CD14-positive monocyte (primary cell): Measurements from ENCODE around the gene EDIL3. TPM values are rescaled to one million over a fixed set of nuclear protein-coding genes. Genes with fewer than 3 reads are reported as not detected.
A peak's percentile ranks its signal among the peaks of the same experiment; 100 is the strongest.

Source experiments
- DNase-seq, 3 donors: peaks; one replicate each; pipeline ENCODE4 v3.0.0-alpha.2; 2011 to 2022
- H2AFZ ChIP-seq: 2 replicates; pipeline ENCODE4 v1.6.0; 2012; ENCODE audit warnings: mild to moderate bottlenecking, low read depth, low read length, inconsistent platforms; ENCODE audit not compliant: insufficient read depth, poor library complexity, severe bottlenecking
- H3K27ac ChIP-seq, 2 donors: 1 replicate in 1 of 2; 2 replicates in 1 of 2; pipeline ENCODE4 v1.5.1; 2012 to 2013; ENCODE audit warnings: low read length in 2 of 2, control low read depth in 1 of 2, inconsistent platforms in 1 of 2, low read depth in 1 of 2, mild to moderate bottlenecking in 1 of 2
- H3K27me3 ChIP-seq, 2 donors: one replicate each; pipeline versions ENCODE4 v1.6.0 to v1.6.1; 2011 to 2013; ENCODE audit warnings: low read length in 2 of 2; ENCODE audit not compliant: control insufficient read depth in 2 of 2, insufficient read depth in 2 of 2
- H3K36me3 ChIP-seq, 2 donors: replicated peaks in 1 of 2; 1 replicate in 1 of 2; 2 replicates in 1 of 2; pipeline versions ENCODE4 v1.5.1 to v1.6.1; 2012 to 2013; ENCODE audit warnings: low read length in 2 of 2, control low read depth in 1 of 2, inconsistent platforms in 1 of 2, mild to moderate bottlenecking in 1 of 2; ENCODE audit not compliant: insufficient read depth in 2 of 2, control insufficient read depth in 1 of 2
- H3K4me1 ChIP-seq, 2 donors: 1 replicate in 1 of 2; 2 replicates in 1 of 2; pipeline versions ENCODE4 v1.5.1 to v1.6.1; 2012 to 2013; ENCODE audit warnings: low read length in 2 of 2, control low read depth in 1 of 2, inconsistent platforms in 1 of 2, mild to moderate bottlenecking in 1 of 2, moderate library complexity in 1 of 2; ENCODE audit not compliant: insufficient read depth in 2 of 2, control insufficient read depth in 1 of 2
- H3K4me2 ChIP-seq: replicated peaks from 2 replicates; pipeline ENCODE3; 2012; ENCODE audit warnings: low read length, moderate library complexity, mild to moderate bottlenecking; ENCODE audit not compliant: poor library complexity, severe bottlenecking; ENCODE audit errors: extremely low read depth
- H3K4me3 ChIP-seq, 3 experiments: fragments of 200-600 bp in 1 of 3; sonication (generic) in 1 of 3; replicated peaks in 1 of 3; 1 replicate in 2 of 3; 2 replicates in 1 of 3; pipeline ENCODE4 v1.5.1; 2011 to 2013; ENCODE audit warnings: low read length in 3 of 3, mild to moderate bottlenecking in 3 of 3, control low read depth in 2 of 3, low read depth in 2 of 3, inconsistent platforms in 1 of 3, moderate library complexity in 1 of 3
- H3K79me2 ChIP-seq: 2 replicates; pipeline ENCODE4 v1.6.0; 2012; ENCODE audit warnings: mild to moderate bottlenecking, control low read depth, inconsistent platforms, low read length, moderate library complexity; ENCODE audit not compliant: insufficient read depth
- H3K9ac ChIP-seq: 2 replicates; pipeline ENCODE4 v1.6.0; 2017; ENCODE audit warnings: low read length, mild to moderate bottlenecking; ENCODE audit not compliant: insufficient read depth, poor library complexity, severe bottlenecking
- H3K9me3 ChIP-seq, 2 donors: replicated peaks in 1 of 2; 1 replicate in 1 of 2; 2 replicates in 1 of 2; pipeline versions ENCODE4 v1.5.1 to v1.6.1; 2012 to 2013; ENCODE audit warnings: low read length in 2 of 2, control low read depth in 1 of 2; ENCODE audit not compliant: control insufficient read depth in 1 of 2, insufficient read depth in 1 of 2
- H4K20me1 ChIP-seq: 2 replicates; pipeline ENCODE4 v1.6.0; 2012; ENCODE audit warnings: mild to moderate bottlenecking, low read length, control low read depth, moderate library complexity; ENCODE audit not compliant: insufficient read depth
- H3K27ac Mint-ChIP-seq, 7 donors: one replicate each; pipeline ENCODE4 v1.8.0; 2020; ENCODE audit warnings: mild to moderate bottlenecking in 7 of 7, mixed read lengths in 7 of 7, moderate library complexity in 6 of 7, inconsistent platforms in 2 of 7
- H3K27me3 Mint-ChIP-seq, 3 donors: one replicate each; pipeline ENCODE4 v1.8.0; 2021 to 2022; ENCODE audit warnings: low read depth in 3 of 3, mild to moderate bottlenecking in 3 of 3, mixed read lengths in 3 of 3, moderate library complexity in 3 of 3, inconsistent platforms in 1 of 3
- H3K36me3 Mint-ChIP-seq, 2 donors: one replicate each; pipeline ENCODE4 v1.8.0; 2020; ENCODE audit warnings: mixed read lengths in 2 of 2, inconsistent platforms in 1 of 2, mild to moderate bottlenecking in 1 of 2
- H3K4me1 Mint-ChIP-seq: one replicate; pipeline ENCODE4 v1.8.0; 2020; ENCODE audit warnings: mild to moderate bottlenecking, mixed read lengths
- H3K4me3 Mint-ChIP-seq, 2 donors: one replicate each; pipeline ENCODE4 v1.8.0; 2020; ENCODE audit warnings: mild to moderate bottlenecking in 2 of 2, mixed read lengths in 2 of 2, moderate library complexity in 1 of 2
- H3K9me3 Mint-ChIP-seq, 7 donors: one replicate each; pipeline ENCODE4 v1.8.0; 2020 to 2022; ENCODE audit warnings: mixed read lengths in 7 of 7, mild to moderate bottlenecking in 6 of 7, moderate library complexity in 6 of 7, inconsistent platforms in 2 of 7
- CTCF ChIP-seq: fragments of 200-600 bp; IDR thresholded peaks from one replicate; pipeline ENCODE4 v1.8.0; 2022; ENCODE audit warnings: antibody characterized with exemption, mild to moderate bottlenecking
- WGBS: methylation state at CpG from one replicate; pipeline ENCODE4 v1.1.5; 2013; ENCODE audit warnings: missing lambda C conversion rate; ENCODE audit not compliant: insufficient coverage; 5-methylcytosine and 5-hydroxymethylcytosine counted together
- intact Hi-C, 2 donors: fragments of 100-400 bp; cut with micrococcal nuclease; formaldehyde crosslinking; loops; one replicate each; pipeline versions ENCODE4 v1.15.0 to v1.15.1; 2023
- polyA plus RNA-seq, 3 donors: library from polyadenylated mRNA; depleted of rRNA in 1 of 3; unstranded in 2 of 3; stranded (reverse) in 1 of 3; fragments of 300-500 nt in 2 of 3; fragments of >200 nt in 1 of 3; fragmentation: Illumina TruSeq in 2 of 3; gene quantifications; 1 replicate in 2 of 3; 2 replicates in 1 of 3; pipeline ENCODE4 v1.2.3, GENCODE V29; 2012 to 2021

EDIL3 gene
- polyA plus RNA-seq, 3 donors: 0.09 TPM; not detected in 2

GRCh38 chr5:83955916-83956315 is 428.8 kb downstream of the EDIL3 start:
- no peak for TF ChIP-seq CTCF
- Histone ChIP-seq H4K20me1 (no peaks in the 10 kb centered on the region), H3K4me2 (no peak overlapping the region), H3K36me3 (no peaks in the 10 kb centered on the region), H3K4me1 (no peaks in the 10 kb centered on the region), H3K79me2 (no peaks in the 10 kb centered on the region), H3K27ac (no peak overlapping the region), H3K27me3 (no peaks in the 10 kb centered on the region), H3K4me3 (no peak overlapping the region), H2AFZ (no peak overlapping the region), H3K9ac (no peak overlapping the region), H3K9me3 (no peaks in the 10 kb centered on the region)
- no peak for DNase-seq
- no peaks in the 10 kb centered on the region for H3K9me3 Mint-ChIP-seq
- H3K27me3 Mint-ChIP-seq: no peaks in the 10 kb centered on the region
- H3K27ac Mint-ChIP-seq: peak overlapping the region in 1 of 7 donors; percentile 23
- H3K4me3 Mint-ChIP-seq: no peak overlapping the region
- H3K4me1 Mint-ChIP-seq: no peaks in the 10 kb centered on the region
- intact Hi-C loops: no loop called here
- no peaks in the 10 kb centered on the region for H3K36me3 Mint-ChIP-seq
- WGBS: no CpG with 5 or more reads among the region's 1 CpG

- TF ChIP-seq CTCF: no peak
- Mint-ChIP-seq H3K27ac (no peak overlapping the region), H3K36me3 (no peaks in the 10 kb centered on the region), H3K27me3 (no peaks in the 10 kb centered on the region), H3K4me1 (no peaks in the 10 kb centered on the region), H3K4me3 (no peak overlapping the region), H3K9me3 (peaks cover 0 to 5% (median 0%) of the 10 kb centered on the region in 7 donors)
- intact Hi-C loops: no loop called here
- H3K9me3 ChIP-seq: no peaks in the 10 kb centered on the region
- no peaks in the 10 kb centered on the region for H3K4me1 ChIP-seq
- no peak overlapping the region for H3K4me2 ChIP-seq
- H3K79me2 ChIP-seq: no peaks in the 10 kb centered on the region
- H3K9ac ChIP-seq: no peak overlapping the region
- H4K20me1 ChIP-seq: no peaks in the 10 kb centered on the region
- H3K4me3 ChIP-seq: no peak overlapping the region
- no peak for DNase-seq
- H3K36me3 ChIP-seq: no peaks in the 10 kb centered on the region
- no peaks in the 10 kb centered on the region for H3K27me3 ChIP-seq
- H3K27ac ChIP-seq: no peak overlapping the region
- no CpG with 5 or more reads among the region's 3 CpGs for WGBS
- H2AFZ ChIP-seq: no peak overlapping the region
These were observed 436.9 kb downstream of the EDIL3 start for GRCh38 chr5:83947763-83948162.
